ENCODE measurements around the gene SCNN1B.

DNA sequence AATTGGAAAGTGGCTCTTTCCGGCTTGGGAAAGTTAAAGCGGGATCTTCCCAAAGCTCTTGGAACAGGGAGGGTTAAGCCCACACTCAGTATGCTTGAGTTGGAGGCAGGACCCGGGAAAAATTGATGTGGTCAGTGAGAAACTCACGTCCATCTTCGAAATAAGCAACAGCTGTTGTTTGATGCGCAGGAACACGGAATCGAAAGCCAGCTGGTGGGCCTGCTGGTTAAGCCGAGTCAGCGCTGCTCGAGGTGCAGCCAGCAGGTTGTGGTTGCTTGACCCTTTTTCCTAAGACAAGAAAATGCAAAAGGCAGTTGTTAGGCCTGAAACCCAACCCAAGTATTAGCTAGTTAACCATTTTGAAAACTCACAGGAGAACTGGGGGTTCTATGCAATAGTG lies 101.4 kb downstream of the SCNN1B start:
- TF ChIP-seq, protein P1, sequence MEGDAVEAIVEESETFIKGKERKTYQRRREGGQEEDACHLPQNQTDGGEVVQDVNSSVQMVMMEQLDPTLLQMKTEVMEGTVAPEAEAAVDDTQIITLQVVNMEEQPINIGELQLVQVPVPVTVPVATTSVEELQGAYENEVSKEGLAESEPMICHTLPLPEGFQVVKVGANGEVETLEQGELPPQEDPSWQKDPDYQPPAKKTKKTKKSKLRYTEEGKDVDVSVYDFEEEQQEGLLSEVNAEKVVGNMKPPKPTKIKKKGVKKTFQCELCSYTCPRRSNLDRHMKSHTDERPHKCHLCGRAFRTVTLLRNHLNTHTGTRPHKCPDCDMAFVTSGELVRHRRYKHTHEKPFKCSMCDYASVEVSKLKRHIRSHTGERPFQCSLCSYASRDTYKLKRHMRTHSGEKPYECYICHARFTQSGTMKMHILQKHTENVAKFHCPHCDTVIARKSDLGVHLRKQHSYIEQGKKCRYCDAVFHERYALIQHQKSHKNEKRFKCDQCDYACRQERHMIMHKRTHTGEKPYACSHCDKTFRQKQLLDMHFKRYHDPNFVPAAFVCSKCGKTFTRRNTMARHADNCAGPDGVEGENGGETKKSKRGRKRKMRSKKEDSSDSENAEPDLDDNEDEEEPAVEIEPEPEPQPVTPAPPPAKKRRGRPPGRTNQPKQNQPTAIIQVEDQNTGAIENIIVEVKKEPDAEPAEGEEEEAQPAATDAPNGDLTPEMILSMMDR (conservative IDR thresholded peaks at IDR 0.05) = no peak
- no peak for TF ChIP-seq ZFX (IDR thresholded peaks at IDR 0.05)

All from C4-2B (cell line).